Tibial nerve (tissue), 3 donors: ENCODE data around the gene NRXN2.

ENCODE experiments used
- EP300 ChIP-seq, 2 donors: sonication (generic); formaldehyde crosslinking; IDR thresholded peaks; one replicate each; pipeline ENCODE4 v1.6.1; 2017; ENCODE audit warnings: antibody characterized with exemption in 2 of 2, mild to moderate bottlenecking in 1 of 2
- POLR2A ChIP-seq, 2 donors: fragments of 450-650 bp; IDR thresholded peaks; one replicate each; pipeline ENCODE4 v1.6.1; 2017; ENCODE audit warnings: antibody characterized with exemption in 2 of 2, mild to moderate bottlenecking in 2 of 2, moderate library complexity in 2 of 2

DNA sequence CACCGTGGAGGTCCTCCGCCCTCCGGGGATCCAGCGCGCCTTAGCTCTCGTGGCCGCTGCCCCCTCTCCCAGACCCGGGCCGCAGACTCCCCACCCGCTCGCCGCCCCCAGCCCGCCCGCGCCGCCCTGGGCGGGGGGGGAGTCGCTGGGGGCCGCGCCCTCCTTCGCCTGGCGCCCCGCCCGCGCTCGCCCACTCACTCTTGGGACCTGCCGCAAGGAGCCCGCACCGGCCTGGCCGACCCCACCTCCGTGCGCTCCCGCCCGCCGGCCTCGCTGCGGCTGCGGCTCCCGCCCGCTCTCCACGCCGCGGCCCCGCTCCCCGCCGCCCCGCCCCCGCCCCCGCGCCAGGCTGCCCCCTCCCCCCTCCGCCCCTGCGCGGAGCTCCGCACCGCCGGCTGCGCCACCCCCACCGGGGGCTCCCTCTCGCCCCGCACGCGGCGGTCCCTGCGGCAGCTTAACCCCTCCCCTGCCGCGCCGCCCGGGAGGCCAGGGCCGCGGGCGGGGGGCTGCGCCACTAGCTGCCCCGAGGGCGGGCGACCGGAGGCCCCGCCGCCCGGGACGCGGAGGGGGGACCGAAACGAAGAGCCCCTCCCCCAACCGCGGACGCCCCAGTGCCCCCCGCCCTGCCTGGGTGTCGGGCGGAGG, 21.7 kb upstream of the NRXN2 start:
- TF ChIP-seq POLR2A (IDR thresholded peaks at IDR 0.05) (no peak), EP300 (IDR thresholded peaks at IDR 0.05) (no peak)
